Skeletal muscle cell (primary cell): ENCODE measurements around the gene DAB2IP.
A peak's percentile ranks its signal among the peaks of the same experiment; 100 is the strongest.

Experiments
- DNase-seq: peaks from one replicate; pipeline ENCODE4 v3.0.0-alpha.2; 2010; ENCODE audit warnings: low read depth
- H3K4me3 ChIP-seq: 2 replicates; pipeline ENCODE4 v1.5.1; 2011; ENCODE audit warnings: low read depth, mild to moderate bottlenecking, control low read depth, low read length, moderate library complexity

Gene DAB2IP

GRCh38 chr9:121765021-121765950 lies 113.9 kb downstream of the DAB2IP start:
- no peak overlapping the region for H3K4me3 ChIP-seq
- no peak for DNase-seq

GRCh38 chr9:121766081-121766683 lies 114.7 kb downstream of the DAB2IP start:
- DNase-seq, result no peak
- no peak overlapping the region for H3K4me3 ChIP-seq

GRCh38 chr9:121767171-121767769 lies 115.8 kb downstream of the DAB2IP start:
- DNase-seq, result no peak
- no peak overlapping the region for H3K4me3 ChIP-seq

GRCh38 chr9:121768416-121769015 lies 117.1 kb downstream of the DAB2IP start:
- no peak for DNase-seq
- no peak overlapping the region for H3K4me3 ChIP-seq

DNA sequence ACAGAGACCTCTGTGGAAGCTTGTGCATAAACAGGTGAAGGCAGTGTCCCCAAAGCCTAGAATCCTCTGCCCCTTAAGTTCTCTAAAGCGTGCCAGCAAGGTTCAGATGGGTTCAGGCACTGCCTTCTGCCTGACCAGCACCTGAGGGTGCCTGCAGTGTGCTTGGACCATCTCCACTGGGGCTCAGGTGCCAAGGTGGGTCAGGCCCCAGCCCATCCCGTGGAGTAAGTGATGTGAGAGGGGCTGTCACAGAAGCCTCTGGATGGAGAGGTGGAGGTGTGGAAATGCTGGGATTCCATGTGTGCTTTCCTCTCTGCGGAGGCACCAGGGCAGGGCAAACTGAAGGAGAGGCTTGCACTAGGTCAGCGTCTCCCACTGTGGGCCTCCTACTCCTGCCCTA lies 118.5 kb downstream of the DAB2IP start:
- H3K4me3 ChIP-seq, result no peak overlapping the region
- DNase-seq, result no peak

- H3K4me3 ChIP-seq, result no peak overlapping the region
- peak; percentile 23 for DNase-seq
These were observed 119.2 kb downstream of the DAB2IP start for GRCh38 chr9:121770415-121771273.

DNA sequence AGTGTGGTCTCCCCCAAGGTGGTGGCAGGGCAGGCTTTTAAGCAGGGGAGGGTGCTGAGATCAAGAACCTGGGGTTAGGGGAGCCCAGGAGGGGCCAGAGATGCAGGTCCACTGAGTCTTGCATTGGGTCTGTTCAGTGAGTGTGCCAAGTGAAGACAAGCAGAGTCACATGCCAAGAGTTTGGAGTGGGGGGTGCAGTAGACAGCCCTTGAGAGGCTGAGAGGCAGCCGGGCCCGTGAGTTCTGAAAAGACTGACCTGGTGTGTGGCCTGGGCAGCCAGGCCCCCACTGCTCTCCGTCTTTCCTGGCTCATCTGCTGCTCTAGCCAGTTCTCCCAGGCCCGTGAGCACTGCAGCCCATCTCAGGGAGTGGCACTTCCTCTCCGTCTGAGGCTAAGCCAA lies 120.0 kb downstream of the DAB2IP start:
- no peak overlapping the region for H3K4me3 ChIP-seq
- no peak for DNase-seq

DNA sequence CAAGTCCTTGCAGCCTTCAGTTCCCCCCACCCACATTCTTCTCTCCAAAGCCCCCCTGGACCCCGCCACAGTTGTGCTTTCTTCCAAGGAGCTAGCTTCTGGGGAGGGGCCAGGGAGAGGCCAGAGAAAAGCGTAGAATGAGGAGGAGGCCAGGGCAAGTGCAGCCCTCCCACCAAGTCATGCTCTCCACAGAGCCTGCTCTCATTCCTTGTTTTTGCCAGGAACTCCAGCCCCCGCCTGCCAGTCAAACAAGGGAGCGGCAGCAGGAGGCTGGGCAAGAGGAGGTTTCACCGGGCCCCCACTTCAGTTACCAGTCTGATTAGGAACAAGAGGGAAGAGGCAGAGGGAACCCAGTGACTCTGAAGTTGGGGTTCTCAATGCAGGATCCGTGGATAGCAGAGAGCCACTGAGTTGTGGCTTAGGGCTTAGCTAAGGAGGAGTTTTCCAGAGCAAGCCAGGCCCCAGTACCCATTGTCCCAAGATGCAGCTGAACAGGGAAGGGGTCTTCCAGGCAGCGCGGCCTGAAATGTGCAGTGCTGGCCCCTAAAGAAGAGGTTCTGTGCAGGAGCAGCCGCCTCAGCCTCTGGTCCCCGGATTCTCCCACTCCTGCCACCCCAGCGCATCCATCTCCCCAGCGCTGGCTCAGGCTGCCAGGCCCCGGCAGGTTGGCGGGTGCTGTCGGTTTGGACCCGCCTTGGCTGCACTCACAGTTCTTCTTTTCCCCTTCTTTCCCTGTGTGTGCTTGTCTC lies 120.6 kb downstream of the DAB2IP start:
- no peak overlapping the region for H3K4me3 ChIP-seq
- no peak for DNase-seq

DNA sequence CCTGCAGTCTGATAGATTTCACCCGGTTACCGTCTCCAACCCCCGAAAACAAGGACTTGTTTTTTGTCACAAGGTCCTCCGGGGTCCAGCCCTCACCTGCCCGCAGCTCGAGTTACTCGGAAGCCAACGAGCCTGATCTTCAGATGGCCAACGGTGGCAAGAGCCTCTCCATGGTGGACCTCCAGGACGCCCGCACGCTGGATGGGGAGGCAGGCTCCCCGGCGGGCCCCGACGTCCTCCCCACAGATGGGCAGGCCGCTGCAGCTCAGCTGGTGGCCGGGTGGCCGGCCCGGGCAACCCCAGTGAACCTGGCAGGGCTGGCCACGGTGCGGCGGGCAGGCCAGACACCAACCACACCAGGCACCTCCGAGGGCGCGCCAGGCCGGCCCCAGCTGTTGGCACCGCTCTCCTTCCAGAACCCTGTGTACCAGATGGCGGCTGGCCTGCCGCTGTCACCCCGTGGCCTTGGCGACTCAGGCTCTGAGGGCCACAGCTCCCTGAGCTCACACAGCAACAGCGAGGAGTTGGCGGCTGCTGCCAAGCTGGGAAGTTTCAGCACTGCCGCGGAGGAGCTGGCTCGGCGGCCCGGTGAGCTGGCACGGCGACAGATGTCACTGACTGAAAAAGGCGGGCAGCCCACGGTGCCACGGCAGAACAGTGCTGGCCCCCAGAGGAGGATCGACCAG lies 121.3 kb downstream of the DAB2IP start:
- H3K4me3 ChIP-seq, result no peak overlapping the region
- DNase-seq, result no peak

DNA sequence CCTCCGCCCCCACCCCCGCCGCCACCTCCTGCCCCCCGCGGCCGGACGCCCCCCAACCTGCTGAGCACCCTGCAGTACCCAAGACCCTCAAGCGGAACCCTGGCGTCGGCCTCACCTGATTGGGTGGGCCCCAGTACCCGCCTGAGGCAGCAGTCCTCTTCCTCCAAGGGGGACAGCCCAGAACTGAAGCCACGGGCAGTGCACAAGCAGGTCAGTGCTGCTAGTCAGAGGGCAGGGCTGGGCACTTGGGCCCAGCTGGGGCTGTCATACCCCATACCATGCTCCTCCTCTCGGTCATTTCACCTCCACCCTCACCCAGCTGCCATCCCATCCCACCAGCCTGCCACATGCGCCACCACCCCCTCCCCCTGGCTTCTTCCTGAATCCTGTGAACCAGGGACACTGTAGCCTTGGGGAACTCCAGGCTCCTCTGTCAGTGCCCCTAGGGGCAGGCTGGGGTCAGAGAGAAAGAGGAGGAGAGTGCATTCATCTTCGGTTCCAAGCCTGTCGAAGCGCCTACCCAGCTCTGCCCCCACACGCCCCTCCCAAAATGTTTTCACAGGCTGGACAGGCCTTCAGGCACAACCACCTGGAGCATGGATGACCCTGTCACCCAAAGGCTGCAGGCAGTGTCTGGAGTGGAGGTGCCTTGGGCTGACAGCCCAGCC lies 122.0 kb downstream of the DAB2IP start:
- DNase-seq, result no peak
- no peak overlapping the region for H3K4me3 ChIP-seq

DNA sequence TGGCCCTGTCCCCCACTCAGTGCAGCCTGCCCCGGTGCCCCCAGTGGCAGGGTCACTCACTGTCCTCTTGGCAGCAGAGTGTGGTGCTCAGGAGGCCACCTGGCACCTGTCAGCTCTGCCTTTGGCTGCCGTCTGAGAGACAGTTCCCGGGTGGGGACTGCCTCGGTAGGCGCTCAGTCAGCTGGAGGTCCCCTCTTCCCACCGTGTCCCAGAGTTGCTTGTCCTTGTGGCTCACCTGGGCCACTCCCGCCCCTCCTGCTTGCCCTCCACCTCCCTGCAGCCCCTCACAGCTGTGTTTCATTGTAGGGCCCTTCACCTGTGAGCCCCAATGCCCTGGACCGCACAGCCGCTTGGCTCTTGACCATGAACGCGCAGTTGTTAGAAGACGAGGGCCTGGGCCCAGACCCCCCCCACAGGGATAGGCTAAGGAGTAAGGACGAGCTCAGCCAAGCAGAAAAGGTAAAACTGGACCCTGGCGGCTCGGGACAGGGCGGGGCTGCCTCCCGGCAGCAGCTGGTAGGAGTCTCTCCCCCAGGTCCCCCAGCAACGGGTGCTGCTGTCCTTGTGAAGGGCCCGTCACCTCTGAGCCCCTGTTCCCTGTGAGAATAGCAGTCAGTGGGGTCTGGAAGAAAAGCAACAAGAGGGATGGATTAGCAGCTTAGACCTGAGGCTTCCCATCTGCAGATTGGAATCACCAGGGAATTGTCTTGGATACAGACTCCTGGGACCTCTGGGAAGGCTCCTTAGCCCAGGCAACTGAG lies 122.7 kb downstream of the DAB2IP start:
- no peak for DNase-seq
- H3K4me3 ChIP-seq, result no peak overlapping the region

DNA sequence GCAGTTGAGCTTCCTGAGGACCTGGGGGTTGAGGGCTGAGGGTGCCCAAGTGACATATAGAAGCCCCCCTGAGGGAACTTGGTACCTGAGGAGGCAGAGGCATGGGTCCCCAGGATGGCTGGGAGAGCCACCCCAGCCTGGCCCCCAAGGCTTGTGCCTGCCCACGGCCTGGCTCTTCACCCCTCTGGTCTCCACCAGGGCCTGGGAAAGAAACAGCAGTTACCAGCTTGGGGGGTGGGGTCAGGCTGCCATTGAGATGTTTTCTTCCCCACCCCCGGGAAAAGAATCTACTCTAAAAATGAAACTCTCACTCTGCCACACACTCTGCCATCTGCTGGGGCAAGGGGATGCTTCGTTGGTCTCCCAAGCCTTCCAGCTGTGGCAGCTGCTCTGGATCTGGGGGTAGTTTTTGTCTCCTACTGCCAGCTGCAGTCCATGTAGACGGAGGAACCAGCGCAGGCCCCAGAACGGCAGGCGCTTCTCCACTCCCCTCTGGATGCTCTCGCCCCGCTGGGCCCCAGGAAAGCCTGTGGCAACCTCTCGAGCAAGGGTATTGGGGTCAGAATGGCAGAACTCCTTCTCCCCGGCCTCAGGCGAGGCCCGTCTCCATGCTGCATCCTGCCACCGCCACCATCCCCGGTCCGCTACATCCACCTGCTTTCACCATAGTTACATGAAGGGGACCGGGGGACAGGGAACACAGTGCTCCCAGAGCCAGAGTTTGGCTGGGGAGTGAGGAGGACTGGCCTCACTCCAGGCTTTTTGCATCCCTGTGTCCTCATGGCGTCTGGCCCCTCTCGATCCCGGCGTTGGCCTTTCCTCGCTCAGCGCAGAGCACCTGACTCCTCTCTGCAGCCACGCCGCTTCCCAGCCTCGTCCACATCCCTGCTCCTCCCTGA lies 123.5 kb downstream of the DAB2IP start:
- H3K4me3 ChIP-seq, result no peak overlapping the region
- no peak for DNase-seq

- H3K4me3 ChIP-seq, result no peak overlapping the region
- no peak for DNase-seq
These were observed 124.7 kb downstream of the DAB2IP start for GRCh38 chr9:121776001-121776738.

DNA sequence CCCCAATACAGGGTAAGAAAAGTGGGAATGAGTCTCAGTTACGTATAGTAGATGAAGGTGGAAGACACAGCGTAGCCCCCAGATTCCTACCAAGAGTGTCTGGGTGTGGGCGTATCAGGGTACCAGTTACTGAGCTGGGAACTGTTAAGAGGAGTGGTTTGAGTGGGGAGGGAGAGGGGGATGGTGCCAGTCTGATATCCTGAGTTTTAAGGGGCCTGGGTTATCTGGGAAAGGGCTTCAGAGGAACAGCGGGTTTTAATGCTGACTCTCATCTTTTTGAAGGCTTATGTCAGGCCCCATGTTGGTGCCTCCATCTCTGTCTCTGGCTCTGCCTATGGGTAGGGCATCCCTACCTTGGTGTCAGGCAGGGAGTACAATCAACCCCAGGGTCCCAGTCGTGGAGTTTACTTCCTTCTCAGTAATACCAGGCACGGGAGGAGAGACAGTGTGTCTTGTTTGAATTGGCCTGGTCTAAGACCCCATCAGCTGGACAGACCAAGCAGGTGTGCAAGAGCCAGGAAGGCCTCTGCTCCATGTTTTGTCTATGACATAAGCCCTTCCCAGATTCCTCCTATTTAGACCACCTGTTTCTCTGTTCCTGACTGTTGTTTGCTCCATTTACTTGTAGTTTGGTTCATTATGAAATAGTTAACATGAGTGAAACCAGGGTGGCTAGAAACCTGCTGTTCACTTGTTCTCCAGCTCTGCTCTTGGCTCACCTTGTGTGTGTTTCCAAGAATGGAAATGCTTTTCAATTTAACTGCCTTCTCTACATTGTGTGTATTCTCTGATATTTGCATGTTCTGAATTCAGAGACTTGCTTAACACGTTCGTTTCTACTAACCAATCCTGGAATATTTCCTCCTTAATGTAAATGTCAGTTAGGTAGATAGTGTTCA lies 125.6 kb downstream of the DAB2IP start:
- no peak for DNase-seq
- H3K4me3 ChIP-seq, result no peak overlapping the region
